CD4-positive, alpha-beta T cell treated with Interleukin-12 subunit alpha and Interleukin-12 subunit beta, for 1 hour (primary cell): ENCODE measurements around the gene EPB41L4B.

Source experiments
- DNase-seq: peaks from one replicate; pipeline ENCODE4 v3.0.0-alpha.2; 2020

The EPB41L4B gene

GRCh38 chr9:109319626-109320241, 1.1 kb downstream of the EPB41L4B start:
- DNase-seq = no peak

GRCh38 chr9:109319017-109319625, 1.7 kb downstream of the EPB41L4B start:
- DNase-seq = no peak

GRCh38 chr9:109317979-109318741, 2.7 kb downstream of the EPB41L4B start:
- DNase-seq = no peak

GRCh38 chr9:109317311-109317978, 3.4 kb downstream of the EPB41L4B start:
- DNase-seq = no peak

- no peak for DNase-seq
Measured at GRCh38 chr9:109316207-109316640, 4.6 kb downstream of the EPB41L4B start.

GRCh38 chr9:109315480-109316206, 5.2 kb downstream of the EPB41L4B start:
- no peak for DNase-seq

GRCh38 chr9:109314011-109314531, 6.8 kb downstream of the EPB41L4B start:
- DNase-seq = no peak

GRCh38 chr9:109313351-109313750, 7.5 kb downstream of the EPB41L4B start:
- DNase-seq = no peak

- DNase-seq = no peak
Measured at GRCh38 chr9:109312783-109313182, 8.1 kb downstream of the EPB41L4B start.

- no peak for DNase-seq
Measured at GRCh38 chr9:109311731-109312130, 9.1 kb downstream of the EPB41L4B start.

- DNase-seq = no peak
Measured at GRCh38 chr9:109311286-109311685, 9.6 kb downstream of the EPB41L4B start.

GRCh38 chr9:109310486-109310901, 10.4 kb downstream of the EPB41L4B start:
- no peak for DNase-seq

- DNase-seq = no peak
Measured at GRCh38 chr9:109309282-109309681, 11.6 kb downstream of the EPB41L4B start.

GRCh38 chr9:109307380-109308240, 13.2 kb downstream of the EPB41L4B start:
- no peak for DNase-seq

- DNase-seq = no peak
Measured at GRCh38 chr9:109305801-109306200, 15.1 kb downstream of the EPB41L4B start.

- DNase-seq = no peak
Measured at GRCh38 chr9:109304347-109304746, 16.5 kb downstream of the EPB41L4B start.

- no peak for DNase-seq
Measured at GRCh38 chr9:109303900-109304299, 17.0 kb downstream of the EPB41L4B start.

- no peak for DNase-seq
Measured at GRCh38 chr9:109302606-109303005, 18.3 kb downstream of the EPB41L4B start.

- DNase-seq = no peak
Measured at GRCh38 chr9:109301012-109301411, 19.8 kb downstream of the EPB41L4B start.

GRCh38 chr9:109299891-109300290, 21.0 kb downstream of the EPB41L4B start:
- no peak for DNase-seq

GRCh38 chr9:109297899-109298298, 23.0 kb downstream of the EPB41L4B start:
- no peak for DNase-seq
